Neural progenitor cell (in vitro differentiated cells): ENCODE measurements around the gene RSL1D1. TPM values are rescaled to one million over a fixed set of nuclear protein-coding genes. Genes with fewer than 3 reads are reported as not detected.

Experiments used
- DNase-seq: peaks from one replicate; pipeline ENCODE4 v3.0.0-alpha.2; 2016; ENCODE audit warnings: low spot score
- H2AFZ ChIP-seq: fragments of 200-600 bp; sonication (generic); replicated peaks from 2 replicates; pipeline ENCODE4 v1.6.1; 2016; ENCODE audit warnings: antibody characterized with exemption
- H3F3A ChIP-seq: fragments of 200-600 bp; sonication (generic); 2 replicates; pipeline ENCODE4 v1.6.1; 2016; ENCODE audit warnings: antibody characterized with exemption, low read depth
- H3K27ac ChIP-seq: fragments of 200-600 bp; sonication (generic); 2 replicates; pipeline ENCODE4 v1.5.1; 2016; ENCODE audit warnings: mild to moderate bottlenecking
- H3K27me3 ChIP-seq: fragments of 200-600 bp; sonication (generic); 2 replicates; pipeline ENCODE4 v1.6.1; 2016; ENCODE audit warnings: mild to moderate bottlenecking, moderate library complexity
- H3K36me3 ChIP-seq: fragments of 200-600 bp; sonication (generic); 2 replicates; pipeline ENCODE4 v1.5.1; 2016
- H3K4me1 ChIP-seq: fragments of 200-600 bp; sonication (generic); 2 replicates; pipeline ENCODE4 v1.6.1; 2016; ENCODE audit warnings: mixed run types
- H3K4me2 ChIP-seq: fragments of 200-600 bp; sonication (generic); 2 replicates; pipeline ENCODE4 v1.6.1; 2016
- H3K4me3 ChIP-seq: fragments of 200-600 bp; sonication (generic); 2 replicates; pipeline ENCODE4 v1.5.1; 2016
- H3K79me2 ChIP-seq: fragments of 200-600 bp; sonication (generic); 2 replicates; pipeline ENCODE4 v1.6.1; 2016; ENCODE audit warnings: low read depth
- H3K9ac ChIP-seq: fragments of 200-600 bp; sonication (generic); 2 replicates; pipeline ENCODE4 v1.6.1; 2016
- H3K9me3 ChIP-seq: fragments of 200-600 bp; sonication (generic); 2 replicates; pipeline ENCODE4 v1.5.1; 2016; ENCODE audit warnings: low read depth
- H4K20me1 ChIP-seq: fragments of 200-600 bp; sonication (generic); 2 replicates; pipeline ENCODE4 v1.6.1; 2016; ENCODE audit warnings: low read depth
- H3K27ac Mint-ChIP-seq: 3 replicates; pipeline ENCODE4 v1.8.0; 2021; ENCODE audit warnings: mixed read lengths
- H3K27me3 Mint-ChIP-seq: 2 replicates; pipeline ENCODE4 v1.8.0; 2022; ENCODE audit warnings: low read depth, mild to moderate bottlenecking, inconsistent platforms, moderate library complexity, mixed read lengths; ENCODE audit not compliant: insufficient read depth
- H3K36me3 Mint-ChIP-seq: 3 replicates; pipeline ENCODE4 v1.8.0; 2021; ENCODE audit warnings: mixed read lengths
- H3K4me1 Mint-ChIP-seq: 3 replicates; pipeline ENCODE4 v1.8.0; 2021; ENCODE audit warnings: mixed read lengths
- H3K4me3 Mint-ChIP-seq: 3 replicates; pipeline ENCODE4 v1.8.0; 2021; ENCODE audit warnings: mild to moderate bottlenecking, moderate library complexity, mixed read lengths
- H3K9me3 Mint-ChIP-seq: 3 replicates; pipeline ENCODE4 v1.8.0; 2020; ENCODE audit warnings: mixed read lengths
- EZH2 ChIP-seq: fragments of 200-600 bp; sonication (generic); IDR thresholded peaks from 2 replicates; pipeline ENCODE4 v1.6.1; 2017; ENCODE audit warnings: antibody characterized with exemption, mild to moderate bottlenecking, moderate library complexity
- EZH2phosphoT487 ChIP-seq: fragments of 200-600 bp; sonication (generic); IDR thresholded peaks from 2 replicates; pipeline ENCODE4 v1.6.1; 2017; ENCODE audit warnings: antibody characterized with exemption
- total RNA-seq: library from RNA; depleted of rRNA; stranded (reverse); fragments of >200 nt; gene quantifications from 2 replicates; pipeline ENCODE4 v1.2.3, GENCODE V29; 2015; ENCODE audit warnings: low replicate concordance
- TF ChIP-seq, protein P1 (sequence below): fragments of 200-600 bp; sonication (generic); IDR thresholded peaks from 2 replicates; pipeline ENCODE4 v1.5.1; 2017; ENCODE audit warnings: antibody characterized with exemption, mild to moderate bottlenecking

RSL1D1 gene
- 183 and 384 TPM in 2 replicates for total RNA-seq

DNA sequence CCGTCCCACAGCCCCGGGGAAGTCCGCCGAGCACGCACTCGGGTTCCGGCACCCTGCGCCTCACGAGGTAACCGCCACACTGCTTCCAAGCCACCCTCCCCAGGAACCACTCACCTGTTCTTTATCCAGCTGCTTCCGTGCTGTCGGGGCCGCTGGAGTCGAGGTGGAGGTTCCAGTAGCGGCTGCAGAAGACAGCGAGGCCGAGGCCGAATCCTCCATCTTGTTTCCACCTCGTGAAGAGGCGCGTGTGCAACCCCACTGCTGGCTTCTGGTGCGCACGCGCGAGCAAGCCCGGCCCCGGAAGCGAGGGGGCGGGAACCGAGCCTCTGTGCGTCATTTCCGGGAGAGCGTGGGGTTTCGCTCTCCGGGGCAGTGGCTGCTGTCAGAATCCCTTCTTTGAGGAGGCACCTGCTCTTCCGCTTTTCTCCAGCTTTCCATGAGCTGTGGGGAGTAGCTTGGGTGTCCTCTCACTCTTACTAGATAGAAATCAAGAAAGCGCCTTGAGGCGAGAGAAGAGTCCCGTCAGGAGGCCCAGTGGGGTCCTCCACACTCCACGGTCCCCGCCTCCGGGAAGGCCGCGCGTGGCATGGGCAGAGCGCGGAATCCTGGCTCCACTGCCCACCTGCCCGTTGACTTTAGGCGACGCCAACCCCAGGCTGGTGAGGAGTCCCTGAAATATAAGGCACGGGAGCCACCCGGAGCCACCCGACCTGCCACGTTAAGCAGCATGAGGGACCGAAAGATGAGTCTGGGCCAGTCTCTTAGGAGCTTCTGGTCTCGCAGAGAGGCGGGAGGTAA lies at the start of gene RSL1D1:
Gene RSL1D1, minus strand, starts transcription at position 249 of the 798 bp plus-strand sequence. Its CDS starts 30 bp downstream, at position 219.
- H3F3A ChIP-seq, result peaks cover 6% of the 10 kb centered on the region
- Mint-ChIP-seq H3K4me1 (peaks cover 10% of the 10 kb centered on the region), H3K4me3 (peak within 1 kb of the TSS; percentile 97), H3K27ac (peak within 1 kb of the TSS; percentile 83), H3K9me3 (no peaks in the 10 kb centered on the region), H3K36me3 (peaks cover 14% of the 10 kb centered on the region), H3K27me3 (no peaks in the 10 kb centered on the region)
- H3K27me3 ChIP-seq, result no peaks in the 10 kb centered on the region
- peak within 1 kb of the TSS; percentile 87 for H3K4me2 ChIP-seq
- peaks cover 24% of the 10 kb centered on the region for H3K36me3 ChIP-seq
- peak within 1 kb of the TSS; percentile 72 for H3K4me3 ChIP-seq
- peak within 1 kb of the TSS; percentile 86 for H3K9ac ChIP-seq
- H3K27ac ChIP-seq, result peak within 1 kb of the TSS; percentile 47
- H3K9me3 ChIP-seq, result no peaks in the 10 kb centered on the region
- H3K4me1 ChIP-seq, result peaks cover 15% of the 10 kb centered on the region
- H4K20me1 ChIP-seq, result peaks cover 13% of the 10 kb centered on the region
- TF ChIP-seq EZH2, result no peak
- TF ChIP-seq EZH2phosphoT487, result no peak
- DNase-seq, result peak; percentile 95
- H3K79me2 ChIP-seq, result peaks cover 75% of the 10 kb centered on the region
- H2AFZ ChIP-seq, result peak within 1 kb of the TSS; percentile 67

DNA sequence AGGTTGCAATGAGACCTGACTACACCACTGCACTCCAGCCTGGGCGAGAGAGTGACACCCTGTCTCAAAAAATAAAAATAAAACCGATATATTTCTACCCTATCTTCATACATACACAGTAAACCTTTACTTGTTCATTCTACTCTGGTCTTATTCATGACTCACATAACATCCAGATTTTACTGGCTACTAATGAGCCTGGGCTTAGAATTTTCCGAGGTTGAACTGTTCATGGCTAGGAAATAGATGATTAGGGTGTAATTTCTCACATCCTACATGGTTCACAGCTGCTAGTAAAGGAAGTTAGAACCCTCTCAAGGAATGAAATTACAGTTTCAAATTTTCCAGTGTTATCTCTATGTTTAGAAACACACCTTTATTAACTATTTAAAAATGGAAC lies 49.7 kb upstream of the RSL1D1 start:
- H3K27ac ChIP-seq, result no peak overlapping the region
- Mint-ChIP-seq H3K27ac (no peak overlapping the region), H3K4me1 (no peaks in the 10 kb centered on the region), H3K27me3 (no peaks in the 10 kb centered on the region), H3K9me3 (no peaks in the 10 kb centered on the region), H3K4me3 (no peak overlapping the region), H3K36me3 (peaks cover 7% of the 10 kb centered on the region)
- peaks cover 58% of the 10 kb centered on the region for H4K20me1 ChIP-seq
- H3K4me1 ChIP-seq, result no peaks in the 10 kb centered on the region
- H3K9me3 ChIP-seq, result no peaks in the 10 kb centered on the region
- H3F3A ChIP-seq, result no peaks in the 10 kb centered on the region
- DNase-seq, result no peak
- no peak overlapping the region for H3K4me3 ChIP-seq
- no peak overlapping the region for H3K4me2 ChIP-seq
- H3K36me3 ChIP-seq, result peaks cover 3% of the 10 kb centered on the region
- H2AFZ ChIP-seq, result no peak overlapping the region
- H3K79me2 ChIP-seq, result peaks cover 90% of the 10 kb centered on the region
- no peaks in the 10 kb centered on the region for H3K27me3 ChIP-seq
- TF ChIP-seq, protein P1, sequence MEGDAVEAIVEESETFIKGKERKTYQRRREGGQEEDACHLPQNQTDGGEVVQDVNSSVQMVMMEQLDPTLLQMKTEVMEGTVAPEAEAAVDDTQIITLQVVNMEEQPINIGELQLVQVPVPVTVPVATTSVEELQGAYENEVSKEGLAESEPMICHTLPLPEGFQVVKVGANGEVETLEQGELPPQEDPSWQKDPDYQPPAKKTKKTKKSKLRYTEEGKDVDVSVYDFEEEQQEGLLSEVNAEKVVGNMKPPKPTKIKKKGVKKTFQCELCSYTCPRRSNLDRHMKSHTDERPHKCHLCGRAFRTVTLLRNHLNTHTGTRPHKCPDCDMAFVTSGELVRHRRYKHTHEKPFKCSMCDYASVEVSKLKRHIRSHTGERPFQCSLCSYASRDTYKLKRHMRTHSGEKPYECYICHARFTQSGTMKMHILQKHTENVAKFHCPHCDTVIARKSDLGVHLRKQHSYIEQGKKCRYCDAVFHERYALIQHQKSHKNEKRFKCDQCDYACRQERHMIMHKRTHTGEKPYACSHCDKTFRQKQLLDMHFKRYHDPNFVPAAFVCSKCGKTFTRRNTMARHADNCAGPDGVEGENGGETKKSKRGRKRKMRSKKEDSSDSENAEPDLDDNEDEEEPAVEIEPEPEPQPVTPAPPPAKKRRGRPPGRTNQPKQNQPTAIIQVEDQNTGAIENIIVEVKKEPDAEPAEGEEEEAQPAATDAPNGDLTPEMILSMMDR, result no peak
- no peak for TF ChIP-seq EZH2
- no peak for TF ChIP-seq EZH2phosphoT487
- H3K9ac ChIP-seq, result no peak overlapping the region

DNA sequence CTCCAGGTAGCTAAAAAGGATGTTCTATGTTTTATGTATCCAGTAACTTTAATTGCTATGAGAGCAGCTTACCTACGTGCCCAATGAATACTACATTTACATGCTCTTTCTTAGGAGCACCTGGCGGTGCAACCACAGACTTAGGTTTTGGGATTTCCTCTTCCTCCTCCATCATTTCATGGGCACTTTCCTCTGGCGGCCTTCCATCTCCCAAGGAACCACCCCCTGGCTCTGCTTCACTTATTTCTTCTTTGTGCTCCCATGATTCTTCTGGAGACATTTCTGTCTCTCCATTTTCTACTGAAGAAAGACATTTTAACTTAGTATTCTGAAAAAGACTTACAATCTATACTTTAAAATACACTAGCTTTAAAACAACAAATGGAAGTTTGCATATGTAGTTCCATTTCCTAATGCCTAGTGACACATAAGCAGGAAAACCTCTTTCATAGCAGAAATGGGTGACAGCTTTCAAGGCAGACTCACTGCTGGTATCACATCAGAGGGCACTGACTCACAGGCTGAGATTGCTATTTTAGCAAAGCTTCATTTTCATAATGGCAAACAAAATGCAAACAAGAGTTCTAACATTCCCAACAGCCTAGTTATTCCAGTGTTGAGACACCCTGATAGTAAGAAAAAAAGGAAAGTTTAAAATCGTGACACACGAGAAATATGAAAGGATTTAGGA lies 45.3 kb upstream of the RSL1D1 start:
- H2AFZ ChIP-seq, result no peak overlapping the region
- H3F3A ChIP-seq, result no peaks in the 10 kb centered on the region
- Mint-ChIP-seq H3K4me3 (no peak overlapping the region), H3K4me1 (no peaks in the 10 kb centered on the region), H3K9me3 (no peaks in the 10 kb centered on the region), H3K27ac (no peak overlapping the region), H3K27me3 (no peaks in the 10 kb centered on the region), H3K36me3 (peaks cover 16% of the 10 kb centered on the region)
- no peak for DNase-seq
- H3K79me2 ChIP-seq, result peaks cover 46% of the 10 kb centered on the region
- no peak overlapping the region for H3K4me3 ChIP-seq
- H3K36me3 ChIP-seq, result peaks cover 4% of the 10 kb centered on the region
- no peaks in the 10 kb centered on the region for H3K27me3 ChIP-seq
- H3K9me3 ChIP-seq, result no peaks in the 10 kb centered on the region
- no peak overlapping the region for H3K27ac ChIP-seq
- H3K4me2 ChIP-seq, result no peak overlapping the region
- no peak for TF ChIP-seq EZH2phosphoT487
- TF ChIP-seq EZH2, result no peak
- TF ChIP-seq, protein P1, result no peak
- no peaks in the 10 kb centered on the region for H3K4me1 ChIP-seq
- peaks cover 37% of the 10 kb centered on the region for H4K20me1 ChIP-seq
- H3K9ac ChIP-seq, result no peak overlapping the region
